Hepatocyte (in vitro differentiated cells): ENCODE data around the gene IGLON5. TPM values are rescaled to one million over a fixed set of nuclear protein-coding genes. Genes with fewer than 3 reads are reported as not detected.

Experiments
- DNase-seq: peaks from one replicate; pipeline ENCODE4 v3.0.0-alpha.2; 2016; ENCODE audit warnings: low spot score
- H2AFZ ChIP-seq: fragments of 200-600 bp; sonication (generic); 2 replicates; pipeline ENCODE4 v1.6.0; 2016; ENCODE audit warnings: antibody characterized with exemption, mild to moderate bottlenecking
- H3K27ac ChIP-seq: fragments of 200-600 bp; sonication (generic); 2 replicates; pipeline ENCODE4 v1.5.1; 2016; ENCODE audit warnings: mild to moderate bottlenecking
- H3K27me3 ChIP-seq: fragments of 200-600 bp; sonication (generic); 2 replicates; pipeline ENCODE4 v1.6.1; 2016
- H3K36me3 ChIP-seq: fragments of 200-600 bp; sonication (generic); replicated peaks from 2 replicates; pipeline ENCODE4 v1.5.1; 2016; ENCODE audit warnings: low read depth; ENCODE audit not compliant: insufficient read depth
- H3K4me1 ChIP-seq: fragments of 200-600 bp; sonication (generic); 2 replicates; pipeline ENCODE4 v1.5.1; 2016; ENCODE audit warnings: mild to moderate bottlenecking, moderate library complexity; ENCODE audit not compliant: insufficient read depth
- H3K4me2 ChIP-seq: fragments of 200-600 bp; sonication (generic); 2 replicates; pipeline ENCODE4 v1.6.0; 2016
- H3K4me3 ChIP-seq: fragments of 200-600 bp; sonication (generic); 2 replicates; pipeline ENCODE4 v1.5.1; 2016; ENCODE audit warnings: mild to moderate bottlenecking
- H3K79me2 ChIP-seq: fragments of 200-600 bp; sonication (generic); 2 replicates; pipeline ENCODE4 v1.6.0; 2017; ENCODE audit warnings: mild to moderate bottlenecking
- H3K9me2 ChIP-seq: fragments of 200-600 bp; sonication (generic); replicated peaks from 2 replicates; pipeline ENCODE4 v1.6.0; 2017; ENCODE audit warnings: mild to moderate bottlenecking; ENCODE audit not compliant: insufficient read depth
- H3K9me3 ChIP-seq: fragments of 200-600 bp; sonication (generic); 2 replicates; pipeline ENCODE4 v1.5.1; 2016; ENCODE audit warnings: low read depth, mild to moderate bottlenecking
- H4K20me1 ChIP-seq: fragments of 200-600 bp; sonication (generic); 2 replicates; pipeline ENCODE4 v1.6.0; 2016; ENCODE audit warnings: mild to moderate bottlenecking; ENCODE audit not compliant: insufficient read depth, poor library complexity, severe bottlenecking
- CTCF ChIP-seq: fragments of 200-600 bp; sonication (generic); IDR thresholded peaks from 2 replicates; pipeline ENCODE4 v1.5.1; 2016; ENCODE audit warnings: antibody characterized with exemption, mild to moderate bottlenecking; ENCODE audit not compliant: poor library complexity
- EZH2 ChIP-seq: fragments of 200-600 bp; sonication (generic); IDR thresholded peaks from 2 replicates; pipeline ENCODE4 v1.6.1; 2016; ENCODE audit warnings: antibody characterized with exemption, mild to moderate bottlenecking, borderline replicate concordance
- EZH2phosphoT487 ChIP-seq: fragments of 200-600 bp; sonication (generic); IDR thresholded peaks from one replicate; pipeline ENCODE4 v1.6.1; 2018; ENCODE audit warnings: antibody characterized with exemption, mild to moderate bottlenecking, low read depth, moderate library complexity; ENCODE audit not compliant: unreplicated experiment, severe bottlenecking
- WGBS: methylation state at CpG from one replicate; pipeline ENCODE4 v1.1.6; 2016; ENCODE audit warnings: low lambda C conversion rate; ENCODE audit errors: missing lambda C conversion rate; 5-methylcytosine and 5-hydroxymethylcytosine counted together
- polyA plus RNA-seq: library from polyadenylated mRNA; unstranded; fragments of >200 nt; fragmentation: Nextera tagmentation; extraction: Ambion mirVana; gene quantifications from 2 replicates; pipeline ENCODE4 v1.2.1, GENCODE V29; 2016
- total RNA-seq: library from RNA; depleted of rRNA; stranded (reverse); fragments of >200 nt; gene quantifications from 2 replicates; pipeline ENCODE4 v1.2.3, GENCODE V29; 2014

IGLON5 gene
- total and polyA plus RNA-seq, 2 experiments from 2014 or later = 2.4 to 5.0 TPM

GRCh38 chr19:51365211-51365964, 53.9 kb downstream of the IGLON5 start:
- Histone ChIP-seq H3K4me3 (peak overlapping the region; percentile 46), H4K20me1 (no peaks in the 10 kb centered on the region), H3K9me2 (no peaks in the 10 kb centered on the region), H3K9me3 (no peaks in the 10 kb centered on the region), H3K4me2 (peak overlapping the region; percentile 96), H3K36me3 (no peaks in the 10 kb centered on the region), H3K4me1 (peaks cover 36% of the 10 kb centered on the region), H3K79me2 (peaks cover 30% of the 10 kb centered on the region), H2AFZ (peak overlapping the region; percentile 67), H3K27me3 (no peaks in the 10 kb centered on the region), H3K27ac (peak overlapping the region; percentile 99)
- TF ChIP-seq EZH2phosphoT487 (no peak), EZH2 (no peak), CTCF (no peak)
- peak; percentile 81 for DNase-seq
- WGBS = 21% methylated on average over 10 of the region's 10 CpGs

GRCh38 chr19:51365965-51366388, 54.5 kb downstream of the IGLON5 start, which contains the start of gene ETFB:
ETFB (minus strand) TSS chr19:51366388; CDS start chr19:51366326, 62 bp downstream.
- DNase-seq = no peak
- Histone ChIP-seq H3K27me3 (no peaks in the 10 kb centered on the region), H3K9me3 (no peaks in the 10 kb centered on the region), H2AFZ (peak within 1 kb of the TSS; percentile 67), H4K20me1 (no peaks in the 10 kb centered on the region), H3K27ac (peak within 1 kb of the TSS; percentile 99), H3K9me2 (no peaks in the 10 kb centered on the region), H3K4me3 (peak within 1 kb of the TSS; percentile 62), H3K79me2 (peaks cover 25% of the 10 kb centered on the region), H3K4me1 (peaks cover 36% of the 10 kb centered on the region), H3K36me3 (no peaks in the 10 kb centered on the region), H3K4me2 (peak within 1 kb of the TSS; percentile 97)
- no peak for TF ChIP-seq CTCF
- TF ChIP-seq EZH2phosphoT487 = no peak
- TF ChIP-seq EZH2 = no peak
- WGBS = 0% methylated on average over 20 of the region's 27 CpGs

GRCh38 chr19:51366389-51367254, 55.2 kb downstream of the IGLON5 start:
- no peaks in the 10 kb centered on the region for H3K9me2 ChIP-seq
- H2AFZ ChIP-seq = peak overlapping the region; percentile 48
- H3K4me2 ChIP-seq = peak overlapping the region; percentile 97
- DNase-seq = peak; percentile 99
- peaks cover 19% of the 10 kb centered on the region for H3K79me2 ChIP-seq
- WGBS = 1% methylated on average over 40 of the region's 54 CpGs
- no peaks in the 10 kb centered on the region for H3K36me3 ChIP-seq
- H3K4me3 ChIP-seq = peak overlapping the region; percentile 62
- no peaks in the 10 kb centered on the region for H4K20me1 ChIP-seq
- TF ChIP-seq CTCF = no peak
- TF ChIP-seq EZH2 = no peak
- TF ChIP-seq EZH2phosphoT487 = no peak
- no peaks in the 10 kb centered on the region for H3K9me3 ChIP-seq
- H3K27ac ChIP-seq = peak overlapping the region; percentile 99
- H3K4me1 ChIP-seq = peaks cover 36% of the 10 kb centered on the region
- no peaks in the 10 kb centered on the region for H3K27me3 ChIP-seq
